Lower leg skin (tissue), 3 donors: ENCODE results near the gene SLC4A5.

Experiments
- CTCF ChIP-seq, 3 donors: fragments of 450-650 bp; IDR thresholded peaks; one replicate each; pipeline ENCODE4 v1.5.1; 2016; ENCODE audit warnings: antibody characterized with exemption in 3 of 3, mild to moderate bottlenecking in 3 of 3, moderate library complexity in 2 of 3
- POLR2A ChIP-seq, 2 donors: fragments of 450-650 bp; IDR thresholded peaks; one replicate each; pipeline ENCODE4 v1.6.1; 2016 to 2017; ENCODE audit warnings: antibody characterized with exemption in 2 of 2, mild to moderate bottlenecking in 1 of 2, moderate library complexity in 1 of 2

- TF ChIP-seq CTCF (IDR thresholded peaks at IDR 0.05): no peak
- no peak for TF ChIP-seq POLR2A (IDR thresholded peaks at IDR 0.05)
Measured at GRCh38 chr2:74177696-74178095, 165.5 kb downstream of the SLC4A5 start.
